Measurements from ENCODE around the gene LRRC3C.

LRRC3C gene

DNA sequence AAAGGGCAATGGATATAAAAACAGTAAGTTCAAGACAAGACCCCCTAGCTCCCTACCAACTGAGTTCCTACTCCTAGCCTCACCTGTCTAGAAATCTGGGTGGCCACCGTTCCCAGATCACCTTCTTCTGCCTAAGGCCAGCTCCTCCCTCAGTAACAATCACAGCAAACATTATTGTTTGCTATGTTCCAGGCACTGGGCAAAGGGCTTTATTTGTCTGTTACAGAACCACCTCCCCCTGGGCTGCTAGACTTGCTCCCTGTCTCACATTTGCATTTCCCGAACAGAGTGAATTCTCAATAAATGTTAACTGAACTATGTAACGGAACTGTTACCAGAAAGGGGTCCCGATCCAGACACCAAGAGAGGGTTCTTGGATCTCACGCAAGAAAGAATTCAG, 6.8 kb downstream of the LRRC3C start:
- Histone ChIP-seq H3K4me3 (ENCODE audit: low read depth, low read length) (no peak overlapping the region), H3K27me3 (no peaks in the 10 kb centered on the region), H3K4me1 (no peaks in the 10 kb centered on the region), H3K9me3 (no peaks in the 10 kb centered on the region), H3K36me3 (no peaks in the 10 kb centered on the region)
- TF ChIP-seq, protein P1, sequence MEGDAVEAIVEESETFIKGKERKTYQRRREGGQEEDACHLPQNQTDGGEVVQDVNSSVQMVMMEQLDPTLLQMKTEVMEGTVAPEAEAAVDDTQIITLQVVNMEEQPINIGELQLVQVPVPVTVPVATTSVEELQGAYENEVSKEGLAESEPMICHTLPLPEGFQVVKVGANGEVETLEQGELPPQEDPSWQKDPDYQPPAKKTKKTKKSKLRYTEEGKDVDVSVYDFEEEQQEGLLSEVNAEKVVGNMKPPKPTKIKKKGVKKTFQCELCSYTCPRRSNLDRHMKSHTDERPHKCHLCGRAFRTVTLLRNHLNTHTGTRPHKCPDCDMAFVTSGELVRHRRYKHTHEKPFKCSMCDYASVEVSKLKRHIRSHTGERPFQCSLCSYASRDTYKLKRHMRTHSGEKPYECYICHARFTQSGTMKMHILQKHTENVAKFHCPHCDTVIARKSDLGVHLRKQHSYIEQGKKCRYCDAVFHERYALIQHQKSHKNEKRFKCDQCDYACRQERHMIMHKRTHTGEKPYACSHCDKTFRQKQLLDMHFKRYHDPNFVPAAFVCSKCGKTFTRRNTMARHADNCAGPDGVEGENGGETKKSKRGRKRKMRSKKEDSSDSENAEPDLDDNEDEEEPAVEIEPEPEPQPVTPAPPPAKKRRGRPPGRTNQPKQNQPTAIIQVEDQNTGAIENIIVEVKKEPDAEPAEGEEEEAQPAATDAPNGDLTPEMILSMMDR (IDR thresholded peaks at IDR 0.05; ENCODE audit: low read depth, low read length) = no peak
- DNase-seq = no peak

DNA sequence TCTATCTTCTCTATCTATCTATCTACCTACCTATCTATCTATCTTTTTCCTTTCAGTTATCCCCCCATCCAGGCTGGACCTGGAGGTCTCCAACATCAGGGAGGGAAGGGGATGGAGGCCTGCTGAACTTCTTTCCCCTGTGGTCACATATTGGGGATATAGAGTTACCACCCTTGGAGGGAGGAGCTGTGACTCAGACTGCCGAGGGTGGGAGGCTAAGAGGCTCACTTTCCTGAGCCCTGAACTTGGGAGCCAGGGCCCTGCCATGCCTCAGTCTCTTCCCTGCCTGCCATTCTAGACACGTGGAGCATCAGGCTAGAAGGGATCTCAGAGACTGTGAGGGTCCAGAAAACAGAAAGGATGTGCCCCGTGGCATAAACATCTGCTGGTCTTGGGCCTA, 8.4 kb downstream of the LRRC3C start:
- H3K27me3 ChIP-seq = no peaks in the 10 kb centered on the region
- H3K36me3 ChIP-seq = no peaks in the 10 kb centered on the region

DNA sequence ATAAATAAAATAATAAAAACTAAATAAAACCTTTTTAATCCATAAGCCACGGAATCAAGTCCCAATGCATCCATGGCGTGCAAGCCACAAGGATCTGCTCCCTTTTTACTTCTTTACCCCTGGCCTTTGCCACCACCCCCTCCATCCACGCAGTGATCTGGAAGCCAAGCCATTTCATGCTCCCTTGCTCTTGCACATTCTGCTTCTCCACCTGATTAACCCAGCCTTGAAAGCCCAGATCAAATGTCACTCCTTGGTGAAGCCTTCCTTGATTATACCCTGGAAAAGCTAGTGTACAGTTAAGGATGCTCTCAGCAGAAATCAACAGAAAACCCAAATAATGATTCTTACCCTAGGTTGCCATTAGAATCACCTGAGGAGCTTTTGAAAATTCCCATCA, 9.9 kb downstream of the LRRC3C start:
- H3K9me3 ChIP-seq = no peaks in the 10 kb centered on the region
- peaks cover 4% of the 10 kb centered on the region for H3K4me1 ChIP-seq
- no peaks in the 10 kb centered on the region for H3K27me3 ChIP-seq
- DNase-seq = no peak
- TF ChIP-seq, protein P1 (IDR thresholded peaks at IDR 0.05; ENCODE audit: low read depth, low read length) = no peak
- H3K36me3 ChIP-seq = no peaks in the 10 kb centered on the region
- no peak overlapping the region for H3K4me3 ChIP-seq (ENCODE audit: low read depth, low read length)

More for the DNA sequence above, 8.4 kb downstream of the LRRC3C start:
- Histone ChIP-seq H3K4me3 (ENCODE audit: low read depth, low read length) (no peak overlapping the region), H3K4me1 (peaks cover 4% of the 10 kb centered on the region), H3K9me3 (no peaks in the 10 kb centered on the region)
- TF ChIP-seq, protein P1 (IDR thresholded peaks at IDR 0.05; ENCODE audit: low read depth, low read length) = no peak
- no peak for DNase-seq

DNA sequence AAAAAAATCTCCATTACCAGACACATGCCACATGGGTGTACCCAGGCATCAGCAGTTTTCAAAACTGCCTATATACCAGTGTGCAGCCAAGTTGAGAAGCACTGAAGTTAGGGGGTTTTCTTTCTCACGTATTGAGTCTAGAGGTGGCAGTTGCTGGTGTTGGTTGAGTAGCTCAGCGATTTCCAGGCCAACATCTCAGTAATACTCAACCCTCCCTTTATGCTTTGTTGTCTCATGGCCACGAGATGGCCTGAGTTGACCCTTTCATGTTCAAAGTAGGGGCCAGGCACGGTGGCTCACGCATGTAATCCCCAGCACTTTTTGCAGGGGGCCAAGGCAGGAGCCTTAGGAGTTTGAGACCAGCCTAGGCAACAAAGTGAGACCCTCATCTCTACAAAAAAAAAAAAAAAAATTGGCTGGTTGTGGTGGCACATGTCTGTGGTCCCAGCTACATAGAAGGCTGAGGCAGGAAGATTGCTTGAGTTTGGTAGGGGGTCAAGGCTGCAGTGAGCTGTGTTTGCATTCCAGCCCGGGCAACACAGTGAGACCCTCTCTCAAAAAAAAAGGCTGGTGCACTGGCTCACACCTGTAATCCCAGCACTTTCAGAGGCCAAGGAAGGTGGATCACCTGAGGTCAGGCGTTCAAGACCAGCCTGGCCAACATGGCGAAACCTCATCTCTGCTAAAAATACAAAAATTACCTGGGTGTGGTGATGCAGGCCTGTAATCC, 10.8 kb downstream of the LRRC3C start:
- no peaks in the 10 kb centered on the region for H3K27me3 ChIP-seq
- no peak overlapping the region for H3K4me3 ChIP-seq (ENCODE audit: low read depth, low read length)
- peaks cover 4% of the 10 kb centered on the region for H3K4me1 ChIP-seq
- TF ChIP-seq, protein P1 (IDR thresholded peaks at IDR 0.05; ENCODE audit: low read depth, low read length) = no peak
- no peaks in the 10 kb centered on the region for H3K9me3 ChIP-seq
- DNase-seq = no peak
- H3K36me3 ChIP-seq = no peaks in the 10 kb centered on the region

DNA sequence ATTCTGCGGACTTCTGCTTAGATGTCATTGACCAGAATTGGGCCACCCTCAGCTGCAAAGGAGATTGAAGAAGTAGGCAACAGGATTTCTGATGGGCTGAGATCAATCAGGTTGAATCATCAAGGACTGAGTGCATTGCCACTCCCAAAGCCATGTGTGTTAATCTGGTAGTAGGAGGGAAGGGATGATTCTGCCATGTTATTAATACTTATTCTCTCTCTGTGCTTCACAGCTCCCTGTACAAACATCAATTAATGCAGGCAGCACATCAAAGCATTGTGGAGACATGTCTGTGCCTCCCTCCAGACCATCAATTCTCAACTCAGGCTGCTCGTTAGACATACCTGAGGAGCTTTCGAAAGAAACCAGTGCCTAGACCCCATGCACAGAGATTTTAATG, 11.6 kb downstream of the LRRC3C start:
- DNase-seq = no peak
- no peak overlapping the region for H3K4me3 ChIP-seq (ENCODE audit: low read depth, low read length)
- H3K4me1 ChIP-seq = peaks cover 4% of the 10 kb centered on the region
- H3K36me3 ChIP-seq = no peaks in the 10 kb centered on the region
- no peaks in the 10 kb centered on the region for H3K9me3 ChIP-seq
- TF ChIP-seq, protein P1 (IDR thresholded peaks at IDR 0.05; ENCODE audit: low read depth, low read length) = no peak
- no peaks in the 10 kb centered on the region for H3K27me3 ChIP-seq

DNA sequence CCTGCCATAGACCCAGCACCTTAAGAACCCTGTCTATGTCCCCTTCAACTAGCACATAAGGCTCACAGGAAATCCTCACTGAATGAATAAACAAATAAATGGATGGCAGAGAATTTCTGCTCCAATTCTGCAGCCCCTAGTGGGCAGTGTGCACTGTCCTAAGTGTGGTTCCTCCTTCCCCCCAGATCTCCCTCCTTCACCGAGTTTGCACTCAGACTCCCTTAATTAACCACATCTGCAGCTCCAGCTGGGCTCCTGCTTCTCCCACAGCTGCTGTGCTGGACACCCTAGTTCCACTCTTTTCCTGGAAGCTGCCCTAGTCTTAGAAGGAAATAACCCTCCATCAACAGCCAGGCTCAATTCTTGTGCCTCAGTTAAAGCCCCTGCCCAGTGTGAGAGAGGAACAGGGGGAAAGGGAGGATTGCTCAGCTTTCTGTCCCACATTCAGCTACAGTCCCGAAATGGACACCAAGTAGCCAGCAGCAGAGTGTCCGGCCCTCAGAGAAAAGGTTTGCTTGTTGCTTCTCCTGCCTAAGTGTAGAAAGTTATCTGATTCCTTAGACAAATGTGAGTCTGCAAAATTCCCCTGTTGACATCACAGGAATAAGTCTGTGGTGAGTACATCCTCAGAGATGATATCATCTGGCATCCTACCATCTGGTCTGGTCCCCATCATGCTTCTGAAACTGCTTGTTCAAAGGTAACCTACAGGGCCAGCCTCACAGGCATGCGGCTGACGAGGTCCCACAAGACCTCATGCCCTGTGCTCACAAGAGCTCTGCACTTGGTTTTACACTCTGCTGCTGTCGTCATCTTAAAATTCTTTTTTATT, 12.3 kb downstream of the LRRC3C start:
- TF ChIP-seq, protein P1 (IDR thresholded peaks at IDR 0.05; ENCODE audit: low read depth, low read length) = peak; percentile 68
- Histone ChIP-seq H3K36me3 (no peaks in the 10 kb centered on the region), H3K9me3 (no peaks in the 10 kb centered on the region), H3K4me1 (peaks cover 4% of the 10 kb centered on the region), H3K27me3 (no peaks in the 10 kb centered on the region), H3K4me3 (ENCODE audit: low read depth, low read length) (no peak overlapping the region)
- peak; percentile 49 for DNase-seq
